BLaER1 (cell line): Measurements from ENCODE around the gene ATXN2.
A peak's percentile ranks its signal among the peaks of the same experiment; 100 is the strongest.

Experiments
- H3K27ac ChIP-seq: shearing (Covaris generic); formaldehyde crosslinking; 2 replicates; pipeline ENCODE4 v1.8.1; 2022
- H3K27me3 ChIP-seq: shearing (Covaris generic); formaldehyde crosslinking; 2 replicates; pipeline ENCODE4 v1.8.1; 2022
- H3K36me3 ChIP-seq: shearing (Covaris generic); formaldehyde crosslinking; 2 replicates; pipeline ENCODE4 v1.8.1; 2022
- H3K4me1 ChIP-seq: shearing (Covaris generic); formaldehyde crosslinking; 2 replicates; pipeline ENCODE4 v1.8.1; 2022
- H3K4me2 ChIP-seq: shearing (Covaris generic); formaldehyde crosslinking; 2 replicates; pipeline ENCODE4 v1.8.1; 2022
- H3K4me3 ChIP-seq: shearing (Covaris generic); formaldehyde crosslinking; 2 replicates; pipeline ENCODE4 v1.8.1; 2022
- H3K9ac ChIP-seq: shearing (Covaris generic); formaldehyde crosslinking; 2 replicates; pipeline ENCODE4 v1.8.1; 2022
- H3K9me3 ChIP-seq: shearing (Covaris generic); formaldehyde crosslinking; 2 replicates; pipeline ENCODE4 v1.8.1; 2022
- H4K20me1 ChIP-seq: shearing (Covaris generic); formaldehyde crosslinking; 2 replicates; pipeline ENCODE4 v1.8.1; 2022
- Cebpa-rat ChIP-seq: shearing (Covaris generic); IDR thresholded peaks from 2 replicates; pipeline ENCODE4 v1.8.1; 2022

The ATXN2 gene, protein sequence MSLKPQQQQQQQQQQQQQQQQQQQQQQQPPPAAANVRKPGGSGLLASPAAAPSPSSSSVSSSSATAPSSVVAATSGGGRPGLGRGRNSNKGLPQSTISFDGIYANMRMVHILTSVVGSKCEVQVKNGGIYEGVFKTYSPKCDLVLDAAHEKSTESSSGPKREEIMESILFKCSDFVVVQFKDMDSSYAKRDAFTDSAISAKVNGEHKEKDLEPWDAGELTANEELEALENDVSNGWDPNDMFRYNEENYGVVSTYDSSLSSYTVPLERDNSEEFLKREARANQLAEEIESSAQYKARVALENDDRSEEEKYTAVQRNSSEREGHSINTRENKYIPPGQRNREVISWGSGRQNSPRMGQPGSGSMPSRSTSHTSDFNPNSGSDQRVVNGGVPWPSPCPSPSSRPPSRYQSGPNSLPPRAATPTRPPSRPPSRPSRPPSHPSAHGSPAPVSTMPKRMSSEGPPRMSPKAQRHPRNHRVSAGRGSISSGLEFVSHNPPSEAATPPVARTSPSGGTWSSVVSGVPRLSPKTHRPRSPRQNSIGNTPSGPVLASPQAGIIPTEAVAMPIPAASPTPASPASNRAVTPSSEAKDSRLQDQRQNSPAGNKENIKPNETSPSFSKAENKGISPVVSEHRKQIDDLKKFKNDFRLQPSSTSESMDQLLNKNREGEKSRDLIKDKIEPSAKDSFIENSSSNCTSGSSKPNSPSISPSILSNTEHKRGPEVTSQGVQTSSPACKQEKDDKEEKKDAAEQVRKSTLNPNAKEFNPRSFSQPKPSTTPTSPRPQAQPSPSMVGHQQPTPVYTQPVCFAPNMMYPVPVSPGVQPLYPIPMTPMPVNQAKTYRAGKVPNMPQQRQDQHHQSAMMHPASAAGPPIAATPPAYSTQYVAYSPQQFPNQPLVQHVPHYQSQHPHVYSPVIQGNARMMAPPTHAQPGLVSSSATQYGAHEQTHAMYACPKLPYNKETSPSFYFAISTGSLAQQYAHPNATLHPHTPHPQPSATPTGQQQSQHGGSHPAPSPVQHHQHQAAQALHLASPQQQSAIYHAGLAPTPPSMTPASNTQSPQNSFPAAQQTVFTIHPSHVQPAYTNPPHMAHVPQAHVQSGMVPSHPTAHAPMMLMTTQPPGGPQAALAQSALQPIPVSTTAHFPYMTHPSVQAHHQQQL

GRCh38 chr12:111598637-111599452 is at the start of gene ATXN2:
TSS of gene ATXN2 (minus strand) at chr12:111599315. CDS start at chr12:111599034, 281 bp downstream.
- Histone ChIP-seq H3K27ac (peak within 1 kb of the TSS; percentile 100), H3K4me2 (peak within 1 kb of the TSS; percentile 97), H4K20me1 (peaks cover 46% of the 10 kb centered on the region), H3K27me3 (no peaks in the 10 kb centered on the region), H3K9me3 (no peaks in the 10 kb centered on the region), H3K36me3 (no peaks in the 10 kb centered on the region), H3K9ac (peak within 1 kb of the TSS; percentile 98), H3K4me3 (peak within 1 kb of the TSS; percentile 99), H3K4me1 (peaks cover 39% of the 10 kb centered on the region)
- no peak for TF ChIP-seq Cebpa-rat

- Histone ChIP-seq H3K9me3 (no peaks in the 10 kb centered on the region), H3K4me3 (no peak overlapping the region), H3K36me3 (peaks cover 100% of the 10 kb centered on the region), H4K20me1 (peaks cover 31% of the 10 kb centered on the region), H3K27ac (no peak overlapping the region), H3K9ac (no peak overlapping the region), H3K27me3 (no peaks in the 10 kb centered on the region), H3K4me2 (no peak overlapping the region), H3K4me1 (peaks cover 5% of the 10 kb centered on the region; the same call in 1 of the 2 replicates)
- TF ChIP-seq Cebpa-rat, result no peak
Measured at GRCh38 chr12:111645433-111645832, 46.3 kb upstream of the ATXN2 start.

- Histone ChIP-seq H3K4me2 (no peak overlapping the region), H3K9ac (no peak overlapping the region), H3K27ac (no peak overlapping the region), H3K4me1 (peaks cover 5% of the 10 kb centered on the region; the same call in 1 of the 2 replicates), H3K4me3 (no peak overlapping the region), H3K9me3 (no peaks in the 10 kb centered on the region), H3K36me3 (peaks cover 93% of the 10 kb centered on the region), H3K27me3 (no peaks in the 10 kb centered on the region), H4K20me1 (peaks cover 31% of the 10 kb centered on the region)
- no peak for TF ChIP-seq Cebpa-rat
Measured at GRCh38 chr12:111643427-111643826, 44.3 kb upstream of the ATXN2 start.

DNA sequence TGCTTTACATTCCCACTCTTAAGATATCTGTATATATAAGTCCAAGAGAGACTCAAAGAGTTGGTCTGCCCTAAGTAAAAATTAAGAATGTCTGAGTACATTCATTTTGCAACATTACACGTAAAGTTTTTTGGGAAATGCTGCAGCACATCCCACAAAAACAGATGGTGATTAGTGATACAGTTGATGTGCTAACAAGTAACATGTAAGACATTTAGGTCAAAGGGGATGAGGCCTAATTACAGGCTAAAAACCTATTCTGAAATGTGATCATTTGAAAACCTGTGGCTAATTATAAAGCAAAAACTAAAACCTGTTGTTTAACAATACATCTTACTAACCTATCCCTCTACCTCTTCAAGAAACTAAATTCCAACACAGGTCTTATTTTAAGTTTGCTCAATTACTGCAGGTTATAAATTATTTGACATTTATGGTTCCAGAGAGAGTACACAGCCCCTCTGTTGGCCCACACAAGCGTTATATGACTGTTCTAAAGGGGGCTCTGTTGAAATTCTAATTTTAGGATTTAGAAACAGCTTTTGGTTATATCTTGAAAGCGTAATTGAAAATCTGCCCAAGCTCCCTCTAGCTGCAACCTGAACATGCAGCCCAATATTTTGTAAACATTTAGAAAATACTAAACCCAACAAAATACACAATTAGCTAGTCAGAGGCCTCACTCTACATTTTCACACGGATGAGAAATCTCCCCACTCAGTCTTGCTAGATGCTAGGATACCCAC is 43.7 kb upstream of the ATXN2 start:
- Histone ChIP-seq H3K27ac (no peak overlapping the region), H4K20me1 (peaks cover 31% of the 10 kb centered on the region), H3K27me3 (no peaks in the 10 kb centered on the region), H3K36me3 (peaks cover 91% of the 10 kb centered on the region), H3K4me1 (peaks cover 5% of the 10 kb centered on the region; the same call in 1 of the 2 replicates), H3K9ac (no peak overlapping the region), H3K4me3 (no peak overlapping the region), H3K4me2 (no peak overlapping the region), H3K9me3 (no peaks in the 10 kb centered on the region)
- TF ChIP-seq Cebpa-rat, result no peak

DNA sequence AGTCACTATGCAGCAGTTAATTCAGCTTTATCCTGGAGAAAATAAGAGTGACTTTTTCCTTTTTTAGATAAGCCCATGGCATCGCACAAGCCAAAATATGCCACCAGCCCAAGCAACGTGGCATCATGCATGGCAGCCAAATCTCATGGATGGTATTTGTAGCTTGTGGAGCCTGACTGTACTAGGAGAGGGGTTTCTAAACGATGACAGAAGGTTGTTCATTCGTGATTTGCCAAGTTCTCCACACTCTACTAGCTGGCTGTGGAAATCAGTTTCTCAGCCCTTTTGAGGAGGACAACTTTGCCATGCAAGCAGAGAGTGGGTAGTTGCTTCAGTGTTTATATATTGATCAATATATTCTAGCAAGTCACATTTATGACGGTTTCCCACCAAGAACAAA is 41.4 kb upstream of the ATXN2 start:
- TF ChIP-seq Cebpa-rat, result no peak
- H3K27me3 ChIP-seq, result no peaks in the 10 kb centered on the region
- peaks cover 67% of the 10 kb centered on the region for H3K36me3 ChIP-seq
- no peaks in the 10 kb centered on the region for H3K9me3 ChIP-seq
- no peak overlapping the region for H3K4me3 ChIP-seq
- H3K4me1 ChIP-seq, result peaks cover 7% of the 10 kb centered on the region
- H4K20me1 ChIP-seq, result peaks cover 19% of the 10 kb centered on the region; the same call in 1 of the 2 replicates
- H3K4me2 ChIP-seq, result no peak overlapping the region
- no peak overlapping the region for H3K9ac ChIP-seq
- H3K27ac ChIP-seq, result no peak overlapping the region

DNA sequence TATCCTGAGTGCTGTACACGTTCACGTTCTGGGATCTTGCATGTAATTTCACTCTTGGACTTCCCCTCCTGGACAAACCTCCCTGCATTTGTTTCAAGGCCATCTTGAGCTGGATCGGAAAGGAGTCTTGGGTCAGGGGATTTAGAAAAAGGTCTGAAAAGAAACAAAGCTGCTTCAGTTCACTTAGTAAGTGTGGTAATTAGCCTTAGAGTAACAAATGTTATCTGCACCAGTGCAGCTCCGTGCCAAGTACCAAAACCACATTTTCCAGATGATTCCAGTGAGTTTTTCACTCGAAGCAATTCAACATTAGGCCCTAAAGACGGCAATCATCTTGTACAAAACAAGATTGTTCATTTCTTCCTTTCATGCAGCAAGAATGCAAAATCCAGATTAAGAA is 39.4 kb upstream of the ATXN2 start:
- Histone ChIP-seq H3K9me3 (no peaks in the 10 kb centered on the region), H4K20me1 (peaks cover 15% of the 10 kb centered on the region; the same call in 1 of the 2 replicates), H3K27me3 (no peaks in the 10 kb centered on the region), H3K4me3 (no peak overlapping the region), H3K4me1 (peaks cover 14% of the 10 kb centered on the region), H3K9ac (no peak overlapping the region), H3K36me3 (peaks cover 48% of the 10 kb centered on the region), H3K4me2 (no peak overlapping the region), H3K27ac (no peak overlapping the region)
- TF ChIP-seq Cebpa-rat, result no peak

GRCh38 chr12:111636209-111636945 is 37.3 kb upstream of the ATXN2 start:
- no peaks in the 10 kb centered on the region for H4K20me1 ChIP-seq
- H3K4me3 ChIP-seq, result no peak overlapping the region
- no peak overlapping the region for H3K9ac ChIP-seq
- H3K4me2 ChIP-seq, result no peak overlapping the region
- H3K9me3 ChIP-seq, result no peaks in the 10 kb centered on the region
- no peak overlapping the region for H3K27ac ChIP-seq
- H3K4me1 ChIP-seq, result peaks cover 18% of the 10 kb centered on the region
- no peak for TF ChIP-seq Cebpa-rat
- no peaks in the 10 kb centered on the region for H3K27me3 ChIP-seq
- peaks cover 26% of the 10 kb centered on the region for H3K36me3 ChIP-seq

- H3K27me3 ChIP-seq, result no peaks in the 10 kb centered on the region
- H3K4me1 ChIP-seq, result peaks cover 18% of the 10 kb centered on the region
- H3K9me3 ChIP-seq, result no peaks in the 10 kb centered on the region
- no peak for TF ChIP-seq Cebpa-rat
- no peak overlapping the region for H3K27ac ChIP-seq
- no peak overlapping the region for H3K4me3 ChIP-seq
- H3K9ac ChIP-seq, result no peak overlapping the region
- peaks cover 17% of the 10 kb centered on the region for H3K36me3 ChIP-seq
- no peaks in the 10 kb centered on the region for H4K20me1 ChIP-seq
- no peak overlapping the region for H3K4me2 ChIP-seq
Measured at GRCh38 chr12:111635524-111635923, 36.4 kb upstream of the ATXN2 start.
